ENCODE data around the gene TMPRSS4.
A peak's percentile ranks its signal among the peaks of the same experiment; 100 is the strongest.
"Not testable (repeated sequence)": the region's sequence is repeated elsewhere in the genome, so short reads cannot be mapped to it uniquely, and the experiment has no call there.

Gene TMPRSS4

GRCh38 chr11:118056806-118057205 is 20.1 kb upstream of the TMPRSS4 start:
- no peak for DNase-seq

DNA sequence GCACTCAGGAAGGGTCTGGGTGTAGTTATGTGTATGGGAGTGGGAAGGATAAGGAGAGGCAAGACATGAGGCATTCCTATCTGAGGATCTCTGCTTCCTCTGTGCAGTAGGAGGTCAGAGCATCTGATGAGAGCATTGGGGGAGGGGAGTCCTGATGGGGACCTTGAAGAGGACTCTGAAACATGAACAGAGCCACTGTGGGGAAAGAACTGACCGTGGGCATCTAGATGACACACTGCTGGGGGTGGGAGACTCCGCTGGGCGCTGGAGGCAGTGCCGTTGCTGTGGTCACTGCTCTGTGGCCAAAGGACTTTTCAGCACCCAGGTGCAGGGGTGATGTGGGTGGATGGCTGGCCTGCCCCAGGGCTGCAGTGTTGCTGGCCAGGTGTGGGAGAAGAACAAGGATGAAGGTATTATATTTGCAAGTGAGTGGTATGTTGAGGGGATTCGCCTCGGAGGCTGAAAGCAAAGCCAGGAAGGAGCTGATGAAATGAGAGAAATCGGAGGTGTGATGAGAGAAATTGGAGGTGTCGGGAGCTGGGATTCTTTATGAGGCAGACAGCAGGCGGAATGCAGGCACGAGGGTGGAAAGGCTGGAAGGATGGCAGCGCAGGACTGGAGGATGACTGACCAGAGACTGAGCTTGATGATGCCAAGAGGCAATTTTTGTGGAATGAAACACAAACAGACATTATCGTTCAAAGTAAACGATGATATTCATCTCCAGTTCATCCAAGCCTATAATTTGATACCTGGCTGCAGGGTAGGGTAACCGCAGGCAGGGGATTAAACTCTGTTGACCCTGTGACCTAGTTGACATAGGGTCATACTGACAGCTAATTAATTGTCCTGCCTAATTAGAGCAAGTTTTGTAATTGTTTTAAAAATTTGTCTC is 19.4 kb upstream of the TMPRSS4 start:
- no peak for DNase-seq

DNA sequence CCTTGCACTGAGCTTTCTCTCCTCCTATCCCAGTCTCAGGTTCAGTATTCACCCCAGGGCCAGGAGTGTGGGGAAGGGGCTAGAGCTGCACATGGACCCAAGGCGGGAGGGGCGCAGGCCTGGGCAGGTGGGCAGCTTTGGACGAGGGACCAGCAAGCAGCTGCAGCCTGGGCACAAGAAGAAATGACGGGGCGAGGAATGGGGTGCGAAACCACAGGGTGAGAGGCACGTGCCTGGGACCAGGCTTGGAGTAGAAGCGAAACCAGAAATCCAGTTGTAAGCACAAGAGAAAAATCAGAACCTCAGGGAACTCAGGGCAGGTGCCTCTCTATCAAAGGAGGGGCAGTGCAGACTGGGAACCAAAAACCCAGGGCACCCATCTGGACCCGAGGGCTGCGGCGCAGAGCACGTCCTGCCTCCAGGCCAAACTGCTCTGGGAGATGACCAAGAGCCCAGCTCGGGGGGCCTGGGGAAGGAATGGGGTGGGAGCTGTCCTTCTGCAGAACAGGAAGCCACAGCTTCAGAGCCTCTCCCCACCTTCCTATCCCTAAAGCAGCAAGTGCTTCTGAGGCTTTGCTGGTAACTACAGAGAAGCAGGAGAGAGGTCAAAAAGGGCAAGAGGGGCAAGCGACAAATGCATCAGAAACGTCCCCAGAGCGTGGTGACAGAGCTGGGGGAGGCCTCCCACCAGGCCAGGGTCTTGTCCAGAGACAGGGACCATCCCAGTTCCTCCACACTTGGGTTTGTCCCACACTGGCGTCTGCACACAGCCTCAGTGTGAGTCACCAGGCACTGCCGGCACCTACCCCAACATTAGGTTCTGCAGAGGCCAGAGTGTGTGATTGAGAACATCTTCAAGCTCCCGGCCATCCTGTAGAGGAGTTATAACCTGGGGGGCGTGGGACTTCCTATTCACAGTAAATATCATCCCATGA is 18.3 kb upstream of the TMPRSS4 start:
- no peak for DNase-seq

- DNase-seq, result no peak
Measured at GRCh38 chr11:118059246-118059940, 17.5 kb upstream of the TMPRSS4 start.

DNA sequence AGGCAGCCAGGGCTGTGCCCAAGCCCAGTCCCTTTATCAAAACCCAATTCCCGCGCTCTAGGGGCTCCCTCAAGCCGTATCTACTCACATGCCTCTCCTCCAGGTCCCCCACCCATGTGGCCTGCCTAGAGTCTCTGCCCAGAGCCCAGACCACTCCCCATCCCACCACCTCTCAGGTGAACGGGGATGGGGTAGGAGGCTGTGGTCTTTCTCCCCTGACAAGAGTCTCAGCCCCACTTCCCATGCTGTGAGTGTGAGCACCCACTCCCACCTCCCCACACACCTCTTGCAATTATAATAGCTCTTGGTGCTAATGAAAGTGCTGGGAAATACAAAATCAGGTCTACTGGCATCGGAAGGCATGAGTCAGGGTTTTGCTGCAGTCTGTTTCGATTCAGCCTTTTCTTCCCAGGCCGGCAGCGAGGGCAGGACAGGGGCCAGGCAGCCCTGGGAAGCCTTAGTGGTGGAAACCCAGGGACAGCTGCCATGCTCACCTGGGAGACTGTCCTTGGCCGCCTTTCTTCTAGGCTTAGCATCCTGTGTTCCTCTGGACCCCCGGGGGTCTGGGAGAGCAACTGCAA is 16.7 kb upstream of the TMPRSS4 start:
- DNase-seq, result no peak

GRCh38 chr11:118060869-118061268 is 16.0 kb upstream of the TMPRSS4 start:
- DNase-seq, result no peak

DNA sequence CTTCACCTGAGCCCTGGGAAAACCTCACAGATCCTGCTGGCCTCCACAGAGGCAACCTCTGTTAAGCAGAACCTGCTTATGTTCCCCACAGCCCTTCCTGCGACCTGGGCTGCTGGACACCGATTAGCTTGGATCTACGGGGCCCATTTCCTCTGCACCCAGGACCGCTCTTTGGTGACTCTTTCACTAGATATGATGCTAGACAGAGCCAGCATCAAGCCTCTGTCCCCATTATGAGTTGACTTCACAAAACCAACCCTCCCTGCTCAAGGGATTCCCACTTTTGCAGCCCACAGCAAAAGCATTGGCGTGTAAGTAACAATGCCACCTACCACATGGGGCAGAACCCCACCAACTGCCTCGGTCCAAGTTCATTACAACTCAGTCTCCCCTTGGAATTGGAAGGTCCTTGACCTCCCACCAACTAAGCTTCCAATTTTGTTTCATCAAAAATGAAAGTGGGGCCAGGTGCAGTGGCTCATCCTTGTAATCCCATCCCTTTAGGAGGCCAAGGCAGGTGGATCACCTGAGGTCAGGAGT is 15.2 kb upstream of the TMPRSS4 start:
- DNase-seq, result no peak

- not testable (repeated sequence) for DNase-seq
Measured at GRCh38 chr11:118062181-118062580, 14.7 kb upstream of the TMPRSS4 start.

DNA sequence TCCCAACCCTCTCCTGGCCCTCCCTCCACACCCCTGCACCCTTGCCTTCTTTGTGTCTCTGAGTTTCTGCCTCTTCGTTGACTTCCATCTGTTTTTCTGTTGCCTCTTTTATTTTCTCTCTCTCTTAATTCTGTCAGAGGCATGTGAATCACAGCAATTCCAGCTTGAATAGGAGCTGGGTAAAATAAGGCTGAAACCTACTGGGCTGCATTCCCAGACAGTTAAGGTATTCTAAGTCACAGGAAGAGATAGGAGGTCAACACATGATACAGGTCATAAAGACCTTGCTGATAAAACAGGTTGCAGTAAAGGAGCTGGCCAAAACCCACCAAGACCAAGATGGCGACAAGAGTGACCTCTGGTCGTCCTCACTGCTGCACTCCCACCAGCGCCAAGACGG is 14.2 kb upstream of the TMPRSS4 start:
- not testable (repeated sequence) for DNase-seq

DNA sequence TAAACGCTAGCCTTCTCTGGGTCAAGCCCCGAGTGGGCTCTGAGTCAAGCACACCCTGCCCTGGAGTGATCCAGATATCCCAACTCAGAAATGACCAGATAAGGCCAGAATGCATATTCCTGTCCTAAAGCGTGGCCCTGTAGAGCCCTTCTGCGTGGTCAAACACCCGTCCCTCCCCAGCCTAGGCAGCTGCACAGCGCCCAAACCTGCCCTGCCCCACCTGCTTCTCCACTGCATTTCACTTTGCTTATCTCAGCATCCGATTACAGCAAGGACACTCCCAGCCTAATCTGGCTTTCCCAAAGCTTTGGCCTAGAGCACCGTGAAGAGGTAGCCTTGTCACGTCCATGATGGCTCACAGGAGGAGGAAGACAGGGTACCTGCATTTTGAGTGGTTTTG is 11.9 kb upstream of the TMPRSS4 start:
- DNase-seq, result no peak

GRCh38 chr11:118065384-118065783 is 11.5 kb upstream of the TMPRSS4 start:
- DNase-seq, result no peak

DNA sequence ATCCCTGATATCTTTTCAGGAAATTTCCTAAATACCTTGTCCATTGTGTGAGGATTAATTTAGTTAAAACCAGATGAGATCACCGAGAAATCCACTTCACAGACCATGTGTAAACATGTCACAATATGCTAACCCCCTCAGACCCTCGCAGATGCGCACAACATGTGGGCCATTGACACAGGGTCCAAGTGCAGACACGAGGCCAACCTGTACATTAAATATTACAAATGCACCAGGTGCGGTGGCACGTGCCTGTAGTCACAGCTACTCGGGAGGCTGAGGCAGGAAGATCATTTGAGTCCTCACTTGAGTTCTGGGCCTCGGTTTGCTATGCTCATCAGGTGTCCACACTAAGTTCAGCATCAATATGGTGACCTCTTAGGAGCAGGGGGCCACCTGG is 9.9 kb upstream of the TMPRSS4 start:
- DNase-seq, result no peak

- peak in 27 of 56 donors; percentile 5 to 61 (median 19) for DNase-seq
Measured at GRCh38 chr11:118068206-118068944, 8.5 kb upstream of the TMPRSS4 start.

DNA sequence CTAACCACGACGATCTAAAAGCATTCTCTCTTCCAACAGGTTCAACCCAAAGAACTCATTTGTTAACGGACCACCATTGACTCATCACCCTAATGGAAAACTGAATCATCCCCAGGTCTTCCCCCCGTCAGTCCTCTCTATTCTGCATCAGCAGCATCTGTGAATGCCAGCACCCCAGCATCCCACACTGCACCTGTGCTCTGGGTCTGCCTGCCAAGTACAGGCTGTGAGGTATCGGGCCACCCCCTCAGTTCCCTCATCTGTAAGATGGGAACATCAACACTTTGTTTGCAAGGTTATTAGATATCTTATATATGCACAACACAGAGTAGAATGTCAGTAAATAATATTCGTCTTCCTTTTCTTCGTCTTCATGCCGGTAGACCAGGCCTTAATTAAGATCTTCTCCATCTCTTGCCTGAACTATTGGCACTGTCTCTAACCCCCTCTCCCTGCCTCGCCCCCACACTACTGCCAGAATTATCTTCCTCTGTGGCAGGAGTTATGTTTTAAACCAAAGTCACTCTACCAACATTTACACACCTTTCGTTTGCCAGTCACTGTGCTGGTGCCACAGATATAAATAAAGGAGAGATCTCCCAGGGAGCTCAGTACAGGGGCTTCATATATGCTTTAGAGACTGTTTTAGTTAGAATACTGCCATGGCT is 7.8 kb upstream of the TMPRSS4 start:
- no peak for DNase-seq

- no peak for DNase-seq
Measured at GRCh38 chr11:118071416-118072030, 5.4 kb upstream of the TMPRSS4 start.

GRCh38 chr11:118073554-118073953 is 3.3 kb upstream of the TMPRSS4 start:
- DNase-seq, result no peak

DNA sequence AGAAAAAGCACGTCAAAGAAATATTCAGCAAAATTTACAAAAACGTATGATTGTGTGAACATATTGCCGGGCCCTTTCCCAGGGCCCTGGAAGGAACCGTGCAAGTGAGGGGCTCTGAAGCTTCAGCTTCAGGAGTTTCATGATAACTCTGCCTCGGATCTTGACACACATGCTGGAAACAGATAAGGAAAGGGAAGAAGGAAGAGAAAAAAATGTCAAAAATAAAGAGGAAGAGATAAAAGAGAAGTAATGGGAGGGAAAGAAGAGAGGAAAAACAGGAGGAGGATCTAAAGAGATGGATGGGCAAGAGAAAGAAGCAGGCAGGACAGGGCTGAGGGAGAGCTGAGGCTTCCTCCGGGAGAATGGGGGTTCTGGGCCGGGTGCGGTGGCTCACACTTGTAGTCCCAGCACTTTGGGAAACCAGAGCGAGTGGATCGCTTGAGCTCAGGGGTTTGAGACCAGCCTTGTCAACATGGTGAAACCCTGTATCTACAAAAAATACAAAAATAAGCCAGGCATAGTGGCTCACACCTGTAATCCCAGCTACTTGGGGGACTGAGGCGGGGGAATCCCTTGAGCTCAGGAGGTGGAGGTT is 2.7 kb upstream of the TMPRSS4 start:
- no peak for DNase-seq

GRCh38 chr11:118074785-118075184 is 2.1 kb upstream of the TMPRSS4 start:
- DNase-seq, result no peak
